IMR-90 (cell line): ENCODE results near the gene HOXA7. TPM values are rescaled to one million over a fixed set of nuclear protein-coding genes. Genes with fewer than 3 reads are reported as not detected.

Experiments
- ATAC-seq: fragments of 200-7000 bp; cut with Tn5 transposase; 2 replicates; pipeline ENCODE4 v1.9.1; 2020; ENCODE audit warnings: low read depth, mild to moderate bottlenecking, moderate library complexity
- BruUV-seq: library from RNA; stranded (reverse); fragments of 400-500 nt; replicated peaks from 2 replicates; lab custom pipeline; 2021; lab: Mats Ljungman, UMichigan
- CTCF ChIA-PET: fragments of 300-600 bp; formaldehyde crosslinking; extraction: SDS; loops from one replicate; lab custom pipeline; 2021; ENCODE audit warnings: antibody characterized with exemption; lab: Yijun Ruan, JAX
- POLR2A ChIA-PET: fragments of 300-600 bp; sonication (Branson Sonifier 250); formaldehyde crosslinking; loops from one replicate; lab custom pipeline; 2022; ENCODE audit warnings: antibody characterized with exemption; ENCODE audit not compliant: unreplicated experiment; lab: Charles Lee
- DNase-seq: peaks from one replicate; pipeline ENCODE4 v3.0.0; 2013
- H2AFZ ChIP-seq: replicated peaks from 2 replicates; pipeline ENCODE3; 2013; ENCODE audit warnings: low read length, mild to moderate bottlenecking; ENCODE audit not compliant: poor library complexity
- H2AK5ac ChIP-seq: 2 replicates; pipeline ENCODE4 v1.6.1; 2013; ENCODE audit warnings: low read depth, low read length, inconsistent platforms
- H2AK9ac ChIP-seq: replicated peaks from 2 replicates; pipeline ENCODE3; 2013; ENCODE audit warnings: mild to moderate bottlenecking, low read depth, low read length, moderate library complexity; ENCODE audit not compliant: poor library complexity
- H2BK120ac ChIP-seq: 2 replicates; pipeline ENCODE4 v1.6.1; 2013; ENCODE audit warnings: low read depth, low read length, inconsistent platforms
- H2BK15ac ChIP-seq: 3 replicates; pipeline ENCODE4 v1.6.1; 2013; ENCODE audit warnings: low read depth, low read length, inconsistent platforms
- H2BK20ac ChIP-seq: 2 replicates; pipeline ENCODE4 v1.6.1; 2013; ENCODE audit warnings: low read depth, mild to moderate bottlenecking, inconsistent platforms, low read length, moderate library complexity
- H2BK5ac ChIP-seq: 2 replicates; pipeline ENCODE4 v1.6.1; 2013; ENCODE audit warnings: mild to moderate bottlenecking, low read depth, low read length, inconsistent platforms; ENCODE audit not compliant: poor library complexity, severe bottlenecking
- H3K14ac ChIP-seq: replicated peaks from 2 replicates; pipeline ENCODE4 v1.6.1; 2013; ENCODE audit warnings: low read depth, low read length, inconsistent platforms
- H3K18ac ChIP-seq: 2 replicates; pipeline ENCODE4 v1.6.1; 2013; ENCODE audit warnings: low read depth, low read length, control low read depth
- H3K23ac ChIP-seq: 2 replicates; pipeline ENCODE4 v1.6.1; 2013; ENCODE audit warnings: low read depth, low read length, inconsistent platforms
- H3K27ac ChIP-seq: 2 replicates; pipeline ENCODE4 v1.5.1; 2013; ENCODE audit warnings: mild to moderate bottlenecking, control low read depth, low read length; ENCODE audit not compliant: insufficient read depth
- H3K27me3 ChIP-seq: 2 replicates; pipeline ENCODE4 v1.6.1; 2013; ENCODE audit warnings: low read length; ENCODE audit not compliant: control insufficient read depth, insufficient read depth
- H3K36me3 ChIP-seq: 2 replicates; pipeline ENCODE4 v1.6.1; 2013; ENCODE audit warnings: low read length, mixed read lengths; ENCODE audit not compliant: control insufficient read depth, insufficient read depth
- H3K4ac ChIP-seq: 2 replicates; pipeline ENCODE4 v1.6.1; 2013; ENCODE audit warnings: low read depth, low read length, inconsistent platforms
- H3K4me1 ChIP-seq: 2 replicates; pipeline ENCODE4 v1.6.1; 2013; ENCODE audit warnings: low read length, mixed read lengths; ENCODE audit not compliant: control insufficient read depth, insufficient read depth
- H3K4me2 ChIP-seq: 2 replicates; pipeline ENCODE4 v1.6.1; 2013; ENCODE audit warnings: low read depth, mild to moderate bottlenecking, control low read depth, low read length, moderate library complexity
- H3K4me3 ChIP-seq: 2 replicates; pipeline ENCODE4 v1.5.1; 2013; ENCODE audit warnings: low read depth, mild to moderate bottlenecking, control low read depth, low read length, moderate library complexity; ENCODE audit not compliant: insufficient read depth
- H3K56ac ChIP-seq: 2 replicates; pipeline ENCODE4 v1.6.1; 2013; ENCODE audit warnings: low read length, inconsistent platforms; ENCODE audit not compliant: insufficient read depth; ENCODE audit errors: extremely low read depth
- H3K79me1 ChIP-seq, 2 experiments: 2 replicates each; pipeline ENCODE4 v1.6.1; 2013; ENCODE audit warnings: low read length in 2 of 2, inconsistent platforms in 1 of 2, low read depth in 1 of 2
- H3K9ac ChIP-seq: 2 replicates; pipeline ENCODE4 v1.6.1; 2013; ENCODE audit warnings: low read depth, low read length, control low read depth
- H3K9me1 ChIP-seq: 2 replicates; pipeline ENCODE4 v1.6.1; 2013; ENCODE audit warnings: low read length, inconsistent platforms; ENCODE audit not compliant: insufficient read depth
- H3K9me3 ChIP-seq: 2 replicates; pipeline ENCODE4 v1.6.1; 2013; ENCODE audit warnings: low read length; ENCODE audit not compliant: control insufficient read depth, insufficient read depth
- H4K20me1 ChIP-seq: 2 replicates; pipeline ENCODE4 v1.6.1; 2013; ENCODE audit warnings: low read length, inconsistent platforms; ENCODE audit not compliant: insufficient read depth
- H4K5ac ChIP-seq: 2 replicates; pipeline ENCODE4 v1.6.1; 2013; ENCODE audit warnings: mild to moderate bottlenecking, low read depth, low read length, control low read depth
- H4K8ac ChIP-seq, 2 experiments: 2 replicates each; pipeline ENCODE4 v1.6.1; 2013; ENCODE audit warnings: low read depth in 2 of 2, low read length in 2 of 2, control low read depth in 1 of 2, inconsistent platforms in 1 of 2
- H4K91ac ChIP-seq: 2 replicates; pipeline ENCODE4 v1.6.1; 2013; ENCODE audit warnings: low read depth, low read length, inconsistent platforms; ENCODE audit not compliant: insufficient read depth
- BHLHE40 ChIP-seq: fragments of 150-350 bp; IDR thresholded peaks from 2 replicates; pipeline ENCODE4 v1.6.1; 2016; ENCODE audit warnings: mild to moderate bottlenecking, low read depth, low read length
- CEBPB ChIP-seq: IDR thresholded peaks from 2 replicates; pipeline ENCODE4 v1.6.1; 2012; ENCODE audit warnings: low read depth, low read length, improper control_type of control experiment
- CHD1 ChIP-seq: IDR thresholded peaks from 2 replicates; pipeline ENCODE4 v1.6.1; 2012; ENCODE audit warnings: low read depth, low read length, improper control_type of control experiment
- MAFK ChIP-seq: IDR thresholded peaks from 2 replicates; pipeline ENCODE4 v1.6.1; 2012; ENCODE audit warnings: low read depth, low read length, improper control_type of control experiment
- MAZ ChIP-seq: IDR thresholded peaks from 2 replicates; pipeline ENCODE4 v1.6.1; 2012; ENCODE audit warnings: low read depth, mild to moderate bottlenecking, low read length, improper control_type of control experiment, moderate library complexity, borderline replicate concordance
- MXI1 ChIP-seq: IDR thresholded peaks from 2 replicates; pipeline ENCODE4 v1.6.1; 2012; ENCODE audit warnings: low read depth, mild to moderate bottlenecking, low read length, moderate library complexity, borderline replicate concordance
- NFE2L2 ChIP-seq: fragments of 150-350 bp; IDR thresholded peaks from 2 replicates; pipeline ENCODE4 v1.6.1; 2016; ENCODE audit warnings: low read depth, mild to moderate bottlenecking, low read length
- POLR2A ChIP-seq: IDR thresholded peaks from 2 replicates; pipeline ENCODE4 v1.6.1; 2012; ENCODE audit warnings: mild to moderate bottlenecking, low read depth, low read length
- RAD21 ChIP-seq: IDR thresholded peaks from 2 replicates; pipeline ENCODE4 v1.6.1; 2012; ENCODE audit warnings: low read length, improper control_type of control experiment
- RCOR1 ChIP-seq: IDR thresholded peaks from 2 replicates; pipeline ENCODE4 v1.6.1; 2012; ENCODE audit warnings: mild to moderate bottlenecking, low read length, improper control_type of control experiment; ENCODE audit not compliant: insufficient replicate concordance
- RFX5 ChIP-seq: IDR thresholded peaks from 2 replicates; pipeline ENCODE4 v1.8.0; 2012; ENCODE audit warnings: low read depth, mild to moderate bottlenecking, low read length, moderate library complexity
- SMC3 ChIP-seq: fragments of 150-350 bp; IDR thresholded peaks from 2 replicates; pipeline ENCODE4 v1.6.1; 2016; ENCODE audit warnings: low read depth, mild to moderate bottlenecking, antibody characterized with exemption, low read length, moderate library complexity
- WGBS, 2 experiments: methylation state at CpG; one replicate each; pipeline versions ENCODE4 v1.1.5 to v1.1.7; 2013; ENCODE audit warnings: missing lambda C conversion rate in 2 of 2; ENCODE audit not compliant: insufficient read length in 1 of 2; ENCODE audit errors: extremely low coverage in 2 of 2; 5-methylcytosine and 5-hydroxymethylcytosine counted together
- dilution Hi-C: fragments of 300-500 bp; cut with HindIII; formaldehyde crosslinking; loops from one replicate; pipeline ENCODE4 v1.14.3; 2018; ENCODE audit warnings: low sequenced_read_pairs; ENCODE audit not compliant: unreplicated experiment
- in situ Hi-C: fragments of 300-500 bp; cut with MboI; formaldehyde crosslinking; loops from 3 replicates; pipeline ENCODE4 v1.14.3; 2019; ENCODE audit warnings: low sequenced_read_pairs, inconsistent platforms, mixed read lengths
- intact Hi-C: fragments of 100-400 bp; cut with micrococcal nuclease; formaldehyde crosslinking; loops from 2 replicates; pipeline ENCODE4 v1.10.0; 2022
- polyA plus RNA-seq, 3 experiments: library from polyadenylated mRNA; depleted of rRNA; stranded (reverse); fragments of >200 nt; gene quantifications; 2 replicates each; pipeline ENCODE4 v1.2.3, GENCODE V29; 2012; ENCODE audit warnings: low replicate concordance in 1 of 3
- total RNA-seq: library from RNA; depleted of rRNA; stranded (reverse); fragments of >200 nt; gene quantifications from 2 replicates; pipeline ENCODE4 v1.2.3, GENCODE V29; 2012
- TF ChIP-seq, protein P1 (sequence below): fragments of 150-350 bp; IDR thresholded peaks from 2 replicates; pipeline ENCODE4 v1.6.1; 2016; ENCODE audit warnings: low read depth, mild to moderate bottlenecking, low read length, moderate library complexity, borderline replicate concordance
- TF ChIP-seq, protein P2 (sequence below): conservative IDR thresholded peaks from 2 replicates; pipeline ENCODE4 v1.5.1; 2012; ENCODE audit warnings: mild to moderate bottlenecking, low read depth, low read length, improper control_type of control experiment

Gene HOXA7
- total and polyA plus RNA-seq, 2 of the 4 experiments (the other 2 are of a cell fraction): 0.18 to 1.7 TPM

DNA sequence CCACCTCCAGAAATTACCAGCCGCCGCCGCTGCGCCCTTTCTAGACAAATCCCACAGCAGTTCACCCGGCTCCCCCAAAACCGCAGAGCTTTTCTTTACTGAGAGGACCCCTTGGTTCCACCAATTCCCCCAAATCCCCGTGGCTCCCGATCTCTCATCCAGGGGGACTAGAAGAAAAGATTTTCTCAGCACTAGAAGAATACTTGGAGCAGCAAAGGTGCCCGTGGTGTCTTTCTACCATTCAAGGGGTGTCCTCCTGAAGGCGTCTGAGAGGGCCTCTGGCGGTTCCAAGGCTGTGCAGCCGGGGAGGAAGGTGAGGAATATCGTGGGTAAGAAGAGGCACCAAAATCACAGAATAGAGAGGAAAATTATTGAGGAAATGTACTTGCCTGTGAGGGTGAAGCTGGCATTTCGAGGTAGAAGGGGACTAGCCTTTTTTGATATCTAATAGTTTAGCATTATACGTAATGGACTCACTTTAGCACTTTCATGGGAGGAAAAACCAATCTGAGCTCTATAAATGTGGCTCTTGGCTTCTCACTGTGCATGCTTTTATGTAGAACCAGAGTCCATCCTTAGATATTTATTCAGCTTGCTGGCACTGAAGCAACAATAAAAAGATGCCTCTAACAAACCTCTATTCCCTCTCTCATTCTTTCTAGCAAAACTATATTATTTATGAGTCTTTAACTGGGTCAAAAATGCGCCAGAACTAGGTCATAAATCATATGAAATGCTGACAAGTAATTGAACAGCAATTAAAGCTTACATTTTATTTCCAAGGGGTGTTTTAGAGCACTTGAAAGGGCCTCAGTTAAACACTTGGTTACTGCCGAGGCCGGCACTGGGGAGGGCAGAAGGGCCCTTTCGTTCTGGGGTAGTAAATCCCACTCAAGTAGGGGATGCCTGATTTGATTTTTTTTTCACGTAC is 40.2 kb downstream of the HOXA7 start:
- in situ Hi-C loops (no loop called here), dilution Hi-C loops (no loop called here), intact Hi-C loops (no loop called here)
- ChIA-PET CTCF (interaction anchor here (1.2 to 1.3 kb wide), 2 partner anchors 11 to 262 kb away, joined by 3 read pairs; no protein-coding TSS in a partner anchor), POLR2A (interaction anchor here (0.7 to 1.4 kb wide), 2 partner anchors 16 to 19 kb away, joined by 3 to 4 read pairs; no protein-coding TSS in a partner anchor)
- H2BK5ac ChIP-seq: peak overlapping the region; percentile 80
- peak overlapping the region; percentile 54 for H4K5ac ChIP-seq
- no TSS peak for BruUV-seq
- H3K14ac ChIP-seq: peak overlapping the region; percentile 87
- H3K56ac ChIP-seq: peak overlapping the region; percentile 91
- peak overlapping the region; percentile 32 for H2AK9ac ChIP-seq
- H2AFZ ChIP-seq: no peak overlapping the region
- peaks cover 10% of the 10 kb centered on the region for H4K20me1 ChIP-seq
- H3K18ac ChIP-seq: peak overlapping the region; percentile 97
- no CpG with 5 or more reads among the region's 20 CpGs for WGBS, 2 experiments
- peak overlapping the region; percentile 86 for H3K4ac ChIP-seq
- H3K27me3 ChIP-seq: no peaks in the 10 kb centered on the region
- no peaks in the 10 kb centered on the region for H3K9me3 ChIP-seq
- peak overlapping the region; percentile 64; the same call in 1 of the 2 replicates for H2BK20ac ChIP-seq
- H3K9me1 ChIP-seq: peaks cover 10% of the 10 kb centered on the region; the same call in 1 of the 2 replicates
- DNase-seq (peak; percentile 22), ATAC-seq (no peak)
- peak overlapping the region; percentile 96 for H3K9ac ChIP-seq
- H3K4me3 ChIP-seq: peak overlapping the region; percentile 71
- H2BK120ac ChIP-seq: peak overlapping the region; percentile 56
- H3K27ac ChIP-seq: peak overlapping the region; percentile 89
- peak overlapping the region; percentile 68 for H4K91ac ChIP-seq
- peak overlapping the region; percentile 95 for H3K23ac ChIP-seq
- peaks cover 9% of the 10 kb centered on the region; the same call in 1 of the 2 replicates for H3K36me3 ChIP-seq
- H3K79me1 ChIP-seq: peaks cover 0 to 41% of the 10 kb centered on the region in 2 experiments; a peak in 2 of 4 replicates
- peak overlapping the region; percentile 37 to 70; a peak in 3 of 4 replicates for H4K8ac ChIP-seq
- H3K4me1 ChIP-seq: peaks cover 27% of the 10 kb centered on the region
- H3K4me2 ChIP-seq: peak overlapping the region; percentile 78
- H2AK5ac ChIP-seq: peak overlapping the region; percentile 53
- no peak overlapping the region for H2BK15ac ChIP-seq
- TF ChIP-seq SMC3 (0 out of 2 replicates have a peak, but pooled peaks have one; percentile 4), MAZ (no peak), RCOR1 (no peak), RAD21 (no peak), POLR2A (peak; percentile 65), NFE2L2 (no peak), BHLHE40 (no peak), CEBPB (no peak), CHD1 (peak; percentile 76; the same call in 1 of the 2 replicates), MAFK (no peak), RFX5 (no peak), MXI1 (no peak)
- TF ChIP-seq, protein P1, sequence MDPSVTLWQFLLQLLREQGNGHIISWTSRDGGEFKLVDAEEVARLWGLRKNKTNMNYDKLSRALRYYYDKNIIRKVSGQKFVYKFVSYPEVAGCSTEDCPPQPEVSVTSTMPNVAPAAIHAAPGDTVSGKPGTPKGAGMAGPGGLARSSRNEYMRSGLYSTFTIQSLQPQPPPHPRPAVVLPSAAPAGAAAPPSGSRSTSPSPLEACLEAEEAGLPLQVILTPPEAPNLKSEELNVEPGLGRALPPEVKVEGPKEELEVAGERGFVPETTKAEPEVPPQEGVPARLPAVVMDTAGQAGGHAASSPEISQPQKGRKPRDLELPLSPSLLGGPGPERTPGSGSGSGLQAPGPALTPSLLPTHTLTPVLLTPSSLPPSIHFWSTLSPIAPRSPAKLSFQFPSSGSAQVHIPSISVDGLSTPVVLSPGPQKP: no peak
- TF ChIP-seq, protein P2, sequence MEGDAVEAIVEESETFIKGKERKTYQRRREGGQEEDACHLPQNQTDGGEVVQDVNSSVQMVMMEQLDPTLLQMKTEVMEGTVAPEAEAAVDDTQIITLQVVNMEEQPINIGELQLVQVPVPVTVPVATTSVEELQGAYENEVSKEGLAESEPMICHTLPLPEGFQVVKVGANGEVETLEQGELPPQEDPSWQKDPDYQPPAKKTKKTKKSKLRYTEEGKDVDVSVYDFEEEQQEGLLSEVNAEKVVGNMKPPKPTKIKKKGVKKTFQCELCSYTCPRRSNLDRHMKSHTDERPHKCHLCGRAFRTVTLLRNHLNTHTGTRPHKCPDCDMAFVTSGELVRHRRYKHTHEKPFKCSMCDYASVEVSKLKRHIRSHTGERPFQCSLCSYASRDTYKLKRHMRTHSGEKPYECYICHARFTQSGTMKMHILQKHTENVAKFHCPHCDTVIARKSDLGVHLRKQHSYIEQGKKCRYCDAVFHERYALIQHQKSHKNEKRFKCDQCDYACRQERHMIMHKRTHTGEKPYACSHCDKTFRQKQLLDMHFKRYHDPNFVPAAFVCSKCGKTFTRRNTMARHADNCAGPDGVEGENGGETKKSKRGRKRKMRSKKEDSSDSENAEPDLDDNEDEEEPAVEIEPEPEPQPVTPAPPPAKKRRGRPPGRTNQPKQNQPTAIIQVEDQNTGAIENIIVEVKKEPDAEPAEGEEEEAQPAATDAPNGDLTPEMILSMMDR: no peak
